WI38 (cell line): ENCODE measurements around the gene RHCG.

Source experiments
- H3K4me3 ChIP-seq: 2 replicates; pipeline ENCODE4 v1.5.1; 2011; ENCODE audit warnings: low read depth, mild to moderate bottlenecking, control low read depth, low read length
- CTCF ChIP-seq: IDR thresholded peaks from 2 replicates; pipeline ENCODE4 v1.5.1; 2012; ENCODE audit warnings: low read depth, mild to moderate bottlenecking, control low read depth, low read length

The RHCG gene

GRCh38 chr15:89451846-89452245, 44.5 kb downstream of the RHCG start:
- no peak for TF ChIP-seq CTCF
- no peak overlapping the region for H3K4me3 ChIP-seq

GRCh38 chr15:89450076-89451006, 46.0 kb downstream of the RHCG start:
- no peak overlapping the region for H3K4me3 ChIP-seq
- TF ChIP-seq CTCF: no peak

GRCh38 chr15:89448825-89449224, 47.6 kb downstream of the RHCG start:
- TF ChIP-seq CTCF: no peak
- no peak overlapping the region for H3K4me3 ChIP-seq

GRCh38 chr15:89447676-89448075, 48.7 kb downstream of the RHCG start:
- H3K4me3 ChIP-seq: no peak overlapping the region
- no peak for TF ChIP-seq CTCF

- no peak for TF ChIP-seq CTCF
- H3K4me3 ChIP-seq: no peak overlapping the region
Measured at GRCh38 chr15:89446255-89446891, 50.0 kb downstream of the RHCG start.

GRCh38 chr15:89445518-89445917, 50.9 kb downstream of the RHCG start:
- TF ChIP-seq CTCF: no peak
- H3K4me3 ChIP-seq: no peak overlapping the region
